Liver (tissue), 9 donors: ENCODE results near the gene CEP131. TPM values are rescaled to one million over a fixed set of nuclear protein-coding genes. Genes with fewer than 3 reads are reported as not detected.
A peak's percentile ranks its signal among the peaks of the same experiment; 100 is the strongest.

ENCODE experiments used
- DNase-seq: peaks from one replicate; pipeline ENCODE4 v3.0.0-alpha.2; 2017; ENCODE audit warnings: low spot score
- H3K27ac ChIP-seq, 2 donors: one replicate each; pipeline ENCODE4 v1.7.0; 2013; ENCODE audit warnings: inconsistent platforms in 2 of 2, low read length in 2 of 2, control low read depth in 1 of 2, low read depth in 1 of 2, mild to moderate bottlenecking in 1 of 2
- H3K27me3 ChIP-seq, 4 donors: one replicate each; pipeline versions ENCODE4 v1.6.1 to v1.7.0; 2013; ENCODE audit warnings: low read length in 3 of 4, inconsistent platforms in 1 of 4, mild to moderate bottlenecking in 1 of 4, moderate library complexity in 1 of 4; ENCODE audit not compliant: control insufficient read depth in 4 of 4, insufficient read depth in 4 of 4
- H3K36me3 ChIP-seq, 4 donors: one replicate each; pipeline versions ENCODE4 v1.6.1 to v1.7.0; 2013; ENCODE audit warnings: low read length in 3 of 4, mild to moderate bottlenecking in 3 of 4, low read depth in 1 of 4, moderate library complexity in 1 of 4; ENCODE audit not compliant: control insufficient read depth in 4 of 4, insufficient read depth in 3 of 4
- H3K4me1 ChIP-seq, 4 donors: one replicate each; pipeline versions ENCODE4 v1.6.1 to v1.7.0; 2013; ENCODE audit warnings: low read length in 3 of 4, mild to moderate bottlenecking in 3 of 4, moderate library complexity in 1 of 4; ENCODE audit not compliant: control insufficient read depth in 4 of 4, insufficient read depth in 4 of 4
- H3K4me3 ChIP-seq, 3 donors: one replicate each; pipeline versions ENCODE4 v1.6.1 to v1.7.0; 2013; ENCODE audit warnings: low read length in 3 of 3, control low read depth in 1 of 3, low read depth in 1 of 3, mild to moderate bottlenecking in 1 of 3
- H3K9ac ChIP-seq, 2 donors: one replicate each; pipeline ENCODE4 v1.7.0; 2013; ENCODE audit warnings: low read length in 2 of 2, mild to moderate bottlenecking in 2 of 2, moderate library complexity in 2 of 2, control low read depth in 1 of 2, low read depth in 1 of 2
- H3K9me3 ChIP-seq, 4 donors: one replicate each; pipeline versions ENCODE4 v1.6.1 to v1.7.0; 2013; ENCODE audit warnings: low read length in 3 of 4; ENCODE audit not compliant: control insufficient read depth in 4 of 4
- CTCF ChIP-seq: fragments of 150-350 bp; IDR thresholded peaks from 2 replicates; pipeline ENCODE4 v1.5.1; 2017; ENCODE audit warnings: improper control_type of control experiment, low read depth, low read length; ENCODE audit not compliant: missing input control
- NR2F2 ChIP-seq: IDR thresholded peaks from 2 replicates; pipeline ENCODE4 v1.6.1; 2016; ENCODE audit warnings: antibody characterized with exemption
- RAD21 ChIP-seq, 2 donors: IDR thresholded peaks; 2 replicates each; pipeline ENCODE4 v1.6.1; 2016; ENCODE audit warnings: antibody characterized with exemption in 2 of 2, mild to moderate bottlenecking in 2 of 2
- REST ChIP-seq: IDR thresholded peaks from 2 replicates; pipeline ENCODE4 v1.6.1; 2016; ENCODE audit warnings: antibody characterized with exemption, mild to moderate bottlenecking
- WGBS: extraction: QIAGEN DNeasy Blood & Tissue Kit; methylation state at CpG from one replicate; pipeline ENCODE4 v1.1.7; 2013; 5-methylcytosine and 5-hydroxymethylcytosine counted together
- polyA plus RNA-seq, 2 donors: library from polyadenylated mRNA; stranded (reverse) in 1 of 2; unstranded in 1 of 2; fragments of 200-250 nt in 1 of 2; fragments of >200 nt in 1 of 2; fragmentation: Nextera tagmentation in 1 of 2; extraction: Ambion mirVana in 1 of 2; gene quantifications; one replicate each; pipeline versions ENCODE4 v1.2.1 to v1.2.3, GENCODE V29; 2013 to 2015
- total RNA-seq, 2 donors: library from RNA; depleted of rRNA; stranded (reverse); fragments of >200 nt; gene quantifications; one replicate each; pipeline ENCODE4 v1.2.3, GENCODE V29; 2014
- TF ChIP-seq, protein P1 (sequence below): IDR thresholded peaks from 2 replicates; pipeline ENCODE4 v1.6.1; 2016; ENCODE audit warnings: antibody characterized with exemption
- donor health status: healthy.
- donor health status: healthy.
- donor health status: healthy.
- donor health status: healthy.
- donor health status: healthy.

Gene CEP131
- total and polyA plus RNA-seq, 4 donors: 0.71 to 6.3 (median 2.2) TPM

DNA sequence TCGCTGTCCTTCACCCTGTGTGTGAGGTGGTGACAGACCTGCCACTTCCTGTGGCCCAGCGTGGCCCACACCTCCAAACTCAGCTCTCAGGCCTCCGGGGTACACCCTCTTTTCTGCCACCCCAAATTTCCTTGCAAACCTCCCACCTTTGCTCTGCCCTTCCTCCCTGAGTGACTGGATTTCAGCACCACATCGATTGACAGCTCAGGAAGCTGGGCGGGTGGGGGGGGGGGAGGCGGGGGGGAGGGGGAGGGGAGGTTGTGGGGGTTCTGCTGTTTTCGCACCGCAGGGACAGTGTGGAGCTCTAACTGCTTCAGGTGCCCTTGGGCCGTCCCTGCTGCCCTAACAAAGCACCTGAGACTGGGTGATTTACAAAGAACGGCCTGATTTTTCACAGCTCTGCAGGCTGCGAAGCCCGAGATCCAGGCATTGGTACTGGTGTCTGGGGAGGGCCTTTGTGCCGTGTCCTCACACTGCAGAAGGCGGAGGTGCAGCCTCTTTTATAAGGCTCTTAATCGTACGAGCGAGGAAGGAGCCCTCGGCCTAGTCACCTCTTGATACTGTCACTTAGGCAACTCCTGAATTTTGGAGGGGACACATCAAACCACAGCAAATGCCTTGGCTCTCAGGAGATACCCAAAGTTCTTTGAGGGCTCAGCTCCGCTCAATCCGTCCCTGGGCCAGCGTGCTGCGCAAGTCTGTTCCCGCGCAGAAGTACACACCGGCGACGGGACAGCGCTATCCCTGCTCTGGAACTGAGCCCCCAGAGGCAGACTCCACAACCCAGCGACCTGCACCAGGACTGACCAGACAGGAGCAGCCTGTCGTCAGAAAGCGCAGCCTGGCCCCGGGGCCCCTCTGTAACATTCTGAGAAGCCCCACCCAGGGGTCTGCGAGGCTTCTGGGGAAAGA, 19.9 kb upstream of the CEP131 start:
- WGBS: 76% methylated on average over 33 of the region's 33 CpGs
- peaks cover 0 to 5% (median 2%) of the 10 kb centered on the region in 4 donors for H3K36me3 ChIP-seq
- TF ChIP-seq REST: peak; percentile 34
- TF ChIP-seq, protein P1, sequence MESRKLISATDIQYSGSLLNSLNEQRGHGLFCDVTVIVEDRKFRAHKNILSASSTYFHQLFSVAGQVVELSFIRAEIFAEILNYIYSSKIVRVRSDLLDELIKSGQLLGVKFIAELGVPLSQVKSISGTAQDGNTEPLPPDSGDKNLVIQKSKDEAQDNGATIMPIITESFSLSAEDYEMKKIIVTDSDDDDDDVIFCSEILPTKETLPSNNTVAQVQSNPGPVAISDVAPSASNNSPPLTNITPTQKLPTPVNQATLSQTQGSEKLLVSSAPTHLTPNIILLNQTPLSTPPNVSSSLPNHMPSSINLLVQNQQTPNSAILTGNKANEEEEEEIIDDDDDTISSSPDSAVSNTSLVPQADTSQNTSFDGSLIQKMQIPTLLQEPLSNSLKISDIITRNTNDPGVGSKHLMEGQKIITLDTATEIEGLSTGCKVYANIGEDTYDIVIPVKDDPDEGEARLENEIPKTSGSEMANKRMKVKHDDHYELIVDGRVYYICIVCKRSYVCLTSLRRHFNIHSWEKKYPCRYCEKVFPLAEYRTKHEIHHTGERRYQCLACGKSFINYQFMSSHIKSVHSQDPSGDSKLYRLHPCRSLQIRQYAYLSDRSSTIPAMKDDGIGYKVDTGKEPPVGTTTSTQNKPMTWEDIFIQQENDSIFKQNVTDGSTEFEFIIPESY: no peak
- no peaks in the 10 kb centered on the region for H3K27me3 ChIP-seq
- no peak for DNase-seq
- no peak overlapping the region for H3K9ac ChIP-seq
- H3K4me3 ChIP-seq: no peak overlapping the region
- H3K27ac ChIP-seq: no peak overlapping the region
- no peaks in the 10 kb centered on the region for H3K9me3 ChIP-seq
- H3K4me1 ChIP-seq: peaks cover 6 to 27% (median 18%) of the 10 kb centered on the region in 4 donors

GRCh38 chr17:81241648-81242420, 19.1 kb upstream of the CEP131 start:
- H3K4me1 ChIP-seq: peaks cover 6 to 35% (median 26%) of the 10 kb centered on the region in 4 donors
- H3K9me3 ChIP-seq: no peaks in the 10 kb centered on the region
- no peak overlapping the region for H3K27ac ChIP-seq
- no peak overlapping the region for H3K9ac ChIP-seq
- peaks cover 0 to 5% (median 0%) of the 10 kb centered on the region in 4 donors for H3K36me3 ChIP-seq
- 57% methylated on average over 26 of the region's 26 CpGs for WGBS
- DNase-seq: peak; percentile 74
- H3K4me3 ChIP-seq: no peak overlapping the region
- TF ChIP-seq CTCF (peak; percentile 61), NR2F2 (no peak), RAD21 (IDR thresholded peaks at IDR 0.05) (peak in 1 of 2 donors; percentile 85)
- H3K27me3 ChIP-seq: no peaks in the 10 kb centered on the region
